ENCODE results near the gene EIF3D.
"Not testable (repeated sequence)": the region's sequence is repeated elsewhere in the genome, so short reads cannot be mapped to it uniquely, and the experiment has no call there.

Gene EIF3D

GRCh38 chr22:36533320-36533719, 4.4 kb upstream of the EIF3D start:
- DNase-seq, H3K9me3 Mint-ChIP-seq, ATAC-seq, H3K27ac Mint-ChIP-seq, H3K4me3 Mint-ChIP-seq, H3K27me3 Mint-ChIP-seq, H3K4me1 Mint-ChIP-seq: not testable (repeated sequence)

GRCh38 chr22:36532466-36532865, 3.5 kb upstream of the EIF3D start:
- ATAC-seq, result no peak
- Mint-ChIP-seq H3K4me1 (peaks cover 5% of the 10 kb centered on the region), H3K9me3 (peaks cover 0 to 6% of the 10 kb centered on the region in 2 donors), H3K27me3 (no peaks in the 10 kb centered on the region), H3K4me3 (no peak overlapping the region), H3K27ac (no peak overlapping the region)
- no peak for DNase-seq

- no peak for DNase-seq
- peak overlapping the region; percentile 95 to 98 for H3K4me3 Mint-ChIP-seq
- no peak for ATAC-seq
- peak overlapping the region; percentile 98 to 100 for H3K27ac Mint-ChIP-seq
- H3K27me3 Mint-ChIP-seq, result no peaks in the 10 kb centered on the region
- peaks cover 25% of the 10 kb centered on the region for H3K4me1 Mint-ChIP-seq
- peaks cover 0 to 4% of the 10 kb centered on the region in 2 donors for H3K9me3 Mint-ChIP-seq
Observed at GRCh38 chr22:36528341-36528740, 625 bp downstream of the EIF3D start.

DNA sequence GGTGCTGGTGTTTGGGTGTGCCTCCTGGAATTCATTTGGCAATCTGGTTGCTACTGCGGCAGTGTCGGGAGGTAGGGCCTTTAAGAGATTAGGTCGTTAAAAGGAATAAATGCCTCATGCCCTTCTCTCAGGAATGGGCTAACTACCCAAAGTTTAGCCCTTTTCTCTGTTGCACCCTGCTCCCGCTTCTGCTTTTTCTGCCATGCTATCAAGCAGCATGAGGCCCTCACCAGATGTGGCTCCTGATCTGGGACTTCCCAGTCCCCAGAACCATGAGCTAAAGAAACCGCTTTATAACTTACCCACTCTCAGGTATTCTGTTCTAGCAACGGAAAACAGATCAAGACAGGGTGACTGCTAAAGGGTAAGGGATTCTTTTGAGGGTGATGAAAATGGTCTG, 6.3 kb downstream of the EIF3D start:
- ATAC-seq, result no peak
- Mint-ChIP-seq H3K27ac (peak overlapping the region in 1 of 2 donors; percentile 8), H3K4me3 (no peak overlapping the region), H3K4me1 (peaks cover 29% of the 10 kb centered on the region), H3K27me3 (no peaks in the 10 kb centered on the region), H3K9me3 (no peaks in the 10 kb centered on the region)
- DNase-seq, result no peak

DNA sequence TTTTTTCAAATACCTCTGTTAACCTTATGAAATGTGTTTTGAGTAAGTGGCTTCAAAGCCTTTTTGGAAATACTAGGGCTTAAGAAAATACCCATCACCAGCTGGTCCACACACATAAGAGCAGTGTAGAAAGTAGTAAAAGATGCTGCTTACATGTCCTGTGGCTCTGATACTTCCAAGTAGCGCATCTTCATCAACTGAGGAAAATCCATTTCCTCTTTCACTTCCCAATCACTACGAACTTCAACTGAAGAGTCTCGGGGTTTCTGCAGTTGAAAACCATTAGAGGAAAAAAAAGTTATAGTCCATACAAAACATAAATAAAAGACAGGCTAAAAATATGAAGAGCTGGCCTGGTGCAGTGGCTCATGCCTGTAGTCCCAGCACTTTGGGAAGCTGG, 8.5 kb downstream of the EIF3D start:
- no peaks in the 10 kb centered on the region for H3K27me3 Mint-ChIP-seq
- DNase-seq, result no peak
- no peak for ATAC-seq

GRCh38 chr22:36519906-36520305, 9.1 kb downstream of the EIF3D start:
- not testable (repeated sequence) for H3K27ac Mint-ChIP-seq, H3K9me3 Mint-ChIP-seq

More for the DNA sequence above, 8.5 kb downstream of the EIF3D start:
- Mint-ChIP-seq H3K9me3 (no peaks in the 10 kb centered on the region), H3K27ac (no peak overlapping the region), H3K4me3 (no peak overlapping the region), H3K4me1 (peaks cover 12% of the 10 kb centered on the region)

GRCh38 chr22:36514766-36515165, 14.2 kb downstream of the EIF3D start:
- no peak for DNase-seq

More at GRCh38 chr22:36519906-36520305, 9.1 kb downstream of the EIF3D start:
- not testable (repeated sequence) for H3K27me3 Mint-ChIP-seq, DNase-seq, ATAC-seq, H3K4me3 Mint-ChIP-seq
- H3K4me1 Mint-ChIP-seq, result peaks cover 12% of the 10 kb centered on the region

GRCh38 chr22:36512991-36513390, 16.0 kb downstream of the EIF3D start:
- DNase-seq, result no peak
- no peak for ATAC-seq
- H3K27me3 Mint-ChIP-seq, result no peaks in the 10 kb centered on the region
- H3K27ac Mint-ChIP-seq, result no peak overlapping the region
- H3K4me3 Mint-ChIP-seq, result no peak overlapping the region
- peaks cover 14% of the 10 kb centered on the region for H3K4me1 Mint-ChIP-seq
- H3K9me3 Mint-ChIP-seq, result no peaks in the 10 kb centered on the region

More at GRCh38 chr22:36514766-36515165, 14.2 kb downstream of the EIF3D start:
- Mint-ChIP-seq H3K9me3 (no peaks in the 10 kb centered on the region), H3K27ac (peak overlapping the region in 1 of 2 donors; percentile 87), H3K4me1 (peaks cover 8% of the 10 kb centered on the region), H3K27me3 (no peaks in the 10 kb centered on the region), H3K4me3 (no peak overlapping the region)
- ATAC-seq, result no peak

DNA sequence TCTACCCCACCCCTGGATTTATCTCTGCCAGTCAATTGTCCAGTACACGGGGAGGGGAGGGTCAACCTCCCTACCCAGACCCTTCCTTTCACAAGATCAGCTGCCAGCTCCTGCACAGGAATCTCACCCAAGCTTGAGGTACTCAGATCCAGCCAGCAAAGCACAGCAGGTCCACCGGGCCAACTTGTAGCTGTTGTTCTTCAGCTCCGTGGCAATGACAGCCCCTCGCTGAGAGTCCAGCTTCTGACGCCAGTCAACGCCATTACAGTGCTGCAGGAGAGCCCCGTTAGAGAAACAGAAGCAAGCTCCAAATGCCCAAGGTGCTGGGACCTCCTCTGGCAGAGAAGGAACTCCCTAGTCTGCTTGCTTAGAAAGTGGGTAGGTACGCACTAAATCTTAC, 16.6 kb downstream of the EIF3D start:
- no peak overlapping the region for H3K4me3 Mint-ChIP-seq
- ATAC-seq, result no peak

GRCh38 chr22:36510966-36511881, 17.7 kb downstream of the EIF3D start:
- ATAC-seq, result no peak
- Mint-ChIP-seq H3K27ac (no peak overlapping the region), H3K4me1 (peaks cover 29% of the 10 kb centered on the region), H3K9me3 (no peaks in the 10 kb centered on the region), H3K27me3 (no peaks in the 10 kb centered on the region), H3K4me3 (peak overlapping the region in 1 of 2 donors; percentile 38)
- peak; percentile 32 to 35 for DNase-seq

More for the DNA sequence above, 16.6 kb downstream of the EIF3D start:
- no peaks in the 10 kb centered on the region for H3K9me3 Mint-ChIP-seq
- DNase-seq, result no peak
- H3K27ac Mint-ChIP-seq, result no peak overlapping the region
- H3K27me3 Mint-ChIP-seq, result no peaks in the 10 kb centered on the region
- H3K4me1 Mint-ChIP-seq, result peaks cover 19% of the 10 kb centered on the region

- Mint-ChIP-seq H3K4me1 (peaks cover 36% of the 10 kb centered on the region), H3K27me3 (no peaks in the 10 kb centered on the region), H3K9me3 (no peaks in the 10 kb centered on the region), H3K4me3 (no peak overlapping the region), H3K27ac (no peak overlapping the region)
- ATAC-seq (no peak), DNase-seq (no peak)
Observed at GRCh38 chr22:36510384-36510783, 18.6 kb downstream of the EIF3D start.

- no peak for DNase-seq
- no peaks in the 10 kb centered on the region for H3K27me3 Mint-ChIP-seq
- no peak for ATAC-seq
- H3K4me3 Mint-ChIP-seq, result peak overlapping the region; percentile 85 to 86
- peak overlapping the region in 1 of 2 donors; percentile 51 for H3K27ac Mint-ChIP-seq
- H3K4me1 Mint-ChIP-seq, result peaks cover 49% of the 10 kb centered on the region
- no peaks in the 10 kb centered on the region for H3K9me3 Mint-ChIP-seq
Observed at GRCh38 chr22:36507518-36508010, 21.4 kb downstream of the EIF3D start.

- peaks cover 49% of the 10 kb centered on the region for H3K4me1 Mint-ChIP-seq
- H3K27ac Mint-ChIP-seq, result peak within 1 kb of the TSS; percentile 19 to 94
- H3K27me3 Mint-ChIP-seq, result no peaks in the 10 kb centered on the region
- DNase-seq (peak; percentile 91), ATAC-seq (peak; percentile 94)
- H3K4me3 Mint-ChIP-seq, result peak within 1 kb of the TSS; percentile 85 to 86
- no peaks in the 10 kb centered on the region for H3K9me3 Mint-ChIP-seq
Observed at GRCh38 chr22:36506637-36507517, 22.1 kb downstream of the EIF3D start, which contains the start of gene FOXRED2. TSS of gene FOXRED2 (minus strand) at chr22:36507040. CDS start at chr22:36506422, 618 bp downstream.

GRCh38 chr22:36505998-36506635, 22.8 kb downstream of the EIF3D start:
- ATAC-seq, result no peak
- no peak for DNase-seq
- H3K9me3 Mint-ChIP-seq, result no peaks in the 10 kb centered on the region
- peak overlapping the region; percentile 85 to 86 for H3K4me3 Mint-ChIP-seq
- H3K27me3 Mint-ChIP-seq, result no peaks in the 10 kb centered on the region
- peaks cover 44% of the 10 kb centered on the region for H3K4me1 Mint-ChIP-seq
- H3K27ac Mint-ChIP-seq, result peak overlapping the region in 1 of 2 donors; percentile 19

All from stimulated activated naive CD8-positive, alpha-beta T cell treated with anti-CD3 and anti-CD28 coated beads, Interleukin-15, amount 100 ng/mL, for 72 hours (primary cell).